Ovary (tissue), 3 donors: ENCODE data around the gene TBL1XR1.

Experiments
- EP300 ChIP-seq: sonication (generic); formaldehyde crosslinking; IDR thresholded peaks from one replicate; pipeline ENCODE4 v1.6.1; 2017; ENCODE audit warnings: antibody characterized with exemption
- POLR2A ChIP-seq: fragments of 450-650 bp; IDR thresholded peaks from one replicate; pipeline ENCODE4 v1.6.1; 2017; ENCODE audit warnings: antibody characterized with exemption, mild to moderate bottlenecking, moderate library complexity
- TF ChIP-seq, protein P1 (sequence below), 3 donors: fragments of 450-650 bp in 2 of 3; fragments of 200-600 bp in 1 of 3; IDR thresholded peaks; one replicate each; pipeline versions ENCODE4 v1.5.1 to v1.8.0; 2016 to 2022; ENCODE audit warnings: antibody characterized with exemption in 3 of 3, mild to moderate bottlenecking in 1 of 3
- donor health status: DM: no; HTN: no; CAD: no.

DNA sequence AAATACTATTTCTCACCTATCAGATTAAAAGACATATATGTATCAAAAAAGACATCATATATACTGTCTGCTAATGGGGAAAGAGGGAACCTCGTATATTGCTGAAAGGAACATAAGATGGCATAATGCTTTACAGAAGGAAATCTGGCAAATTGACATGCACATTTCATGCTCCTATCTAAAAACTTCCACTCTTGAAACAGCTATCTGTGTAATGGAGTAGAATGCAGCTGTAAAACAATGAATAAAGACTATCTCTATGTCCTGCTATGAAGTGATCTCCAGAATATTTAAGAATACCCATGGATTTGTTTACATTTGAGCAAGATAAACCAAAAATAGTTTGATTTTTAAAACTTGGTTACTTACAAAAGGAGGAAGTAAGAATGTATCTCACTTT, 107.4 kb downstream of the TBL1XR1 start:
- TF ChIP-seq, protein P1, sequence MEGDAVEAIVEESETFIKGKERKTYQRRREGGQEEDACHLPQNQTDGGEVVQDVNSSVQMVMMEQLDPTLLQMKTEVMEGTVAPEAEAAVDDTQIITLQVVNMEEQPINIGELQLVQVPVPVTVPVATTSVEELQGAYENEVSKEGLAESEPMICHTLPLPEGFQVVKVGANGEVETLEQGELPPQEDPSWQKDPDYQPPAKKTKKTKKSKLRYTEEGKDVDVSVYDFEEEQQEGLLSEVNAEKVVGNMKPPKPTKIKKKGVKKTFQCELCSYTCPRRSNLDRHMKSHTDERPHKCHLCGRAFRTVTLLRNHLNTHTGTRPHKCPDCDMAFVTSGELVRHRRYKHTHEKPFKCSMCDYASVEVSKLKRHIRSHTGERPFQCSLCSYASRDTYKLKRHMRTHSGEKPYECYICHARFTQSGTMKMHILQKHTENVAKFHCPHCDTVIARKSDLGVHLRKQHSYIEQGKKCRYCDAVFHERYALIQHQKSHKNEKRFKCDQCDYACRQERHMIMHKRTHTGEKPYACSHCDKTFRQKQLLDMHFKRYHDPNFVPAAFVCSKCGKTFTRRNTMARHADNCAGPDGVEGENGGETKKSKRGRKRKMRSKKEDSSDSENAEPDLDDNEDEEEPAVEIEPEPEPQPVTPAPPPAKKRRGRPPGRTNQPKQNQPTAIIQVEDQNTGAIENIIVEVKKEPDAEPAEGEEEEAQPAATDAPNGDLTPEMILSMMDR (IDR thresholded peaks at IDR 0.05), result no peak
- TF ChIP-seq POLR2A (no peak), EP300 (no peak)
